Stomach smooth muscle (tissue), 2 donors: Measurements from ENCODE around the gene ELOVL5.

Source experiments
- H3K27ac ChIP-seq: one replicate; pipeline ENCODE4 v1.7.0; 2013; ENCODE audit warnings: mild to moderate bottlenecking, low read length, inconsistent platforms
- H3K27me3 ChIP-seq, 2 donors: one replicate each; pipeline ENCODE4 v1.7.0; 2013; ENCODE audit warnings: low read length in 2 of 2; ENCODE audit not compliant: insufficient read depth in 2 of 2, control insufficient read depth in 1 of 2
- H3K36me3 ChIP-seq, 2 donors: one replicate each; pipeline ENCODE4 v1.7.0; 2013; ENCODE audit warnings: low read length in 2 of 2; ENCODE audit not compliant: control insufficient read depth in 2 of 2, insufficient read depth in 2 of 2
- H3K4me1 ChIP-seq: one replicate; pipeline ENCODE4 v1.7.0; 2013; ENCODE audit warnings: low read length; ENCODE audit not compliant: control insufficient read depth, insufficient read depth
- H3K4me3 ChIP-seq, 2 donors: one replicate each; pipeline ENCODE4 v1.7.0; 2013; ENCODE audit warnings: low read length in 2 of 2
- H3K9ac ChIP-seq, 2 donors: one replicate each; pipeline ENCODE4 v1.7.0; 2013; ENCODE audit warnings: low read length in 2 of 2, mild to moderate bottlenecking in 1 of 2
- H3K9me3 ChIP-seq, 2 donors: one replicate each; pipeline ENCODE4 v1.7.0; 2013; ENCODE audit warnings: low read length in 2 of 2; ENCODE audit not compliant: control insufficient read depth in 2 of 2
- donor health status: healthy.
- donor health status: Pancreatic carcinoma.

Gene ELOVL5

DNA sequence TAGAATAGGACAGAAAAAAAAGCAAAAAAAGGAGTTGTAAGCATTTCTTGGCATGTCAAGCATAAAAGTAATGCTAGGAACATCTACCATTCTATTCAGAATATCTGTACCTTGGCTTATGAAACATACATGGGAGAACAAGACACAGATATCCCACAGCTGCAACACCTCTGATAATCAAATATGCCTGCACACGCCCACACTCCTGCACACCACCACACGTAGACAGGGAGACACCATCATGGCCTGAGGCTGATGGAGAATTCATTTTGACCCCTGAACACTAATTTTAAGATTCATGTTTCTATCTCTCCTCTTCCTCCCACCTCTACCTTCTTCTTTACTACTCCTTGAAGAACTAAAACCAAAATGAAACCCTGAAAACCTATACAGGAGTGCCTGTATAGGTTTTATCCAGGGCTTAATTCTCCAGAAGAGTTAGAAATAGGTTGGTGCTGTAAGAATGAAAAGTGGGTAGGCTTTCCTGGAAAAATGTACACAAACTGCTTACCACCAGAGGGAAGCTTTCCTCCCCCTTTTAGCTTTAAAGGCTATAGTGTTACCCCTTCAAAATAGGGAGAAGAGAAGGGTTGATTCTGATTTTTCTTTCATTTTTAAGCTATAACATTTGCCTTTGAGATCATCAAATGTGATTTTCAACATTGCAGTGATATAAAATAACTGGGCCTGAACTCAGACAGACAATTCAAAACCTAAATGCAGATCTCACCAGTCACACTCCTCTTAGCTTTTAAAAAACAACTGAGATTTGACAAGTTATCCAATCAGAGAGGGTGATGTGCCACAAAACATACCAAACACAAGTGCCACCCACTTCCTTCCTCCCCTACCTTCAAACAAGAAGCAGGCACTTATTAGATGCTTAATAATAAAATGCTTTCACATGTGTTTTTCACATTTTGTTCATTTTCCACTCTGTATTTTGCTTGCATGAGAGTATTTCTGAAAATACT, 57.9 kb downstream of the ELOVL5 start:
- no peaks in the 10 kb centered on the region for H3K27me3 ChIP-seq
- no peak overlapping the region for H3K4me3 ChIP-seq
- H3K4me1 ChIP-seq, result no peaks in the 10 kb centered on the region
- peaks cover 7 to 19% of the 10 kb centered on the region in 2 donors for H3K36me3 ChIP-seq
- no peaks in the 10 kb centered on the region for H3K9me3 ChIP-seq
- no peak overlapping the region for H3K27ac ChIP-seq
- no peak overlapping the region for H3K9ac ChIP-seq

DNA sequence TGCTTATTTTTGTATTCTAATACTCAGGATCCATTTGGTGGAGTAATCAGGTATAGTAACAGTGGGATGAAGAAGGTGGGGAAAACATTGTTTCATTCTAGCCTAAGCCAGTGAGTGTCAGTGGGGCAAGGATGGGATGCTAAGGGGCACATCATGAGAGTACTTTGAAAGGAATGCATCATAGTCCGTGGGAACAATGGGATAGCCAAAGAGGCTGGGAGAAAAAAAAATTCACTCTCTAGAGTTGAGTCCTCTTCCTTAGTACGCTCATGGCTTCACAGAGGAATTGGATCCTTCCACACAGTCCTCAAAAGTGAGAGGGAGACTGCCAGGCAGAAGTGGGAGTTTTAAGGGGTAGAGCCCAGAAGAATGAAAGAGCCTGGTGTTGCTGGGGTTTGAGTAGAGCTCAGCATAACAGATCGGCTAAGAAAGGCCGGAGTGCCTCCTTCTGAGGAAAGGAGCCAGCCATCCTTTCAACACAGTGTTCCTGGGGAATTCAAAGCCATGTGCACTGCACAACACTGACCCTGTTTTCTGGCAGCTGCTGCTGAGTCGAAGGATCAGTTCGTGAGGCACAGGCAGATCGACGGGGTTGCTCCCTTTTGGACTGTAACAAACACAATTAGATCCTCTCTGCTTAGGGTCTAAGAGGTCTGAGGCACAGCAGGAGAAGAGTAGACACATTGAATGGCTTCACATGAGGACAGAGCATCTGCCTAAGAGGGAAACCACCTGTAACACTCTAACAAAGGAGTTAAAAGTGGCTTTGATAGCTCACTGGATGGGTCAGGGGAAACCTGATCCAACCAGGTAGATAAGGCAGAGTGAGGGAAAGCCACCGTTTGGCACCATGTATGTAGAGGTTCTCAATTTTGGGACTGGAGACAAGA, 61.2 kb downstream of the ELOVL5 start:
- H3K27me3 ChIP-seq, result no peaks in the 10 kb centered on the region
- H3K9me3 ChIP-seq, result no peaks in the 10 kb centered on the region
- H3K27ac ChIP-seq, result no peak overlapping the region
- no peak overlapping the region for H3K4me3 ChIP-seq
- H3K9ac ChIP-seq, result no peak overlapping the region
- H3K36me3 ChIP-seq, result peaks cover 4 to 17% of the 10 kb centered on the region in 2 donors
- H3K4me1 ChIP-seq, result no peaks in the 10 kb centered on the region

DNA sequence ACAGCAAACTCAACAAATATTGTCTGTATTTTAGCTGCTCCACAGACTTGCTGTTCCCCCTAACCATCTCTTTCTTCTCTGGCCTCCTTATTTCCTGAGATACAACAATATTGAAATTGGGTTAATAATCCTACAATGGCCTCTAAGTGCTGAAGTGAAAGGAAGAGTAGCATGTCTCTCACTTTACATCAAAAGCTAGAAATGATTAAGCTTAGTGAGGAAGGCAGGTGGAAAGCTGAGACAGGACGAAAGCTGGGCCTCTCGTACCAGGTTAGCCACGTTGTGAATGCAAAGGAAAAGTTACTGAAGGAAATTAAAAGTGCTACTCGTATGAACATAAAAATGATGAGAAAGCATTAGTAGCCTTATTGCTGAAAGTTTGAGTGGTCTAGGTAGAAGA, 63.8 kb downstream of the ELOVL5 start:
- no peaks in the 10 kb centered on the region for H3K9me3 ChIP-seq
- no peak overlapping the region for H3K9ac ChIP-seq
- H3K36me3 ChIP-seq, result peaks cover 0 to 4% of the 10 kb centered on the region in 2 donors
- peaks cover 5% of the 10 kb centered on the region for H3K4me1 ChIP-seq
- no peaks in the 10 kb centered on the region for H3K27me3 ChIP-seq
- H3K27ac ChIP-seq, result no peak overlapping the region
- no peak overlapping the region for H3K4me3 ChIP-seq

DNA sequence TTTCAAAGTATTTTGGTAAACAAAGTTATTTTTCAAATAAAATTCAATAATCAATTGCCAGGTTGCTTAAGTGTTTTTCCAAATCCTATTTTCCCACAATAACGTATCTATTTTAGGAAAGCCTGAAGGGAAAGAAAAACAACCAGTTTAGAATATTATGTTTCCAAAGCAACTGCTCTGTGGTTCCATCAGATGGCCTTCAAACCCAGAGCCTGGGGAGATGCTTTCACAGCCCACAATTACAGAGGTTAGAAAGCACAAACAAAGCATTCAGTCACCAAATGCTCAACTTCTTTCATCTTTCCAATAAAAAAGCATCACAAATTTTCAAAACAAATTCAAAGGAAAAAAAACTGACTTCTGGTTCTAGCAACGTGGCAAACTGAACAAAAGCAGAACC, 66.0 kb downstream of the ELOVL5 start:
- Histone ChIP-seq H3K27ac (no peak overlapping the region), H3K9me3 (no peaks in the 10 kb centered on the region), H3K36me3 (peaks cover 0 to 7% of the 10 kb centered on the region in 2 donors), H3K4me3 (no peak overlapping the region), H3K27me3 (no peaks in the 10 kb centered on the region), H3K4me1 (peaks cover 5% of the 10 kb centered on the region), H3K9ac (no peak overlapping the region)

DNA sequence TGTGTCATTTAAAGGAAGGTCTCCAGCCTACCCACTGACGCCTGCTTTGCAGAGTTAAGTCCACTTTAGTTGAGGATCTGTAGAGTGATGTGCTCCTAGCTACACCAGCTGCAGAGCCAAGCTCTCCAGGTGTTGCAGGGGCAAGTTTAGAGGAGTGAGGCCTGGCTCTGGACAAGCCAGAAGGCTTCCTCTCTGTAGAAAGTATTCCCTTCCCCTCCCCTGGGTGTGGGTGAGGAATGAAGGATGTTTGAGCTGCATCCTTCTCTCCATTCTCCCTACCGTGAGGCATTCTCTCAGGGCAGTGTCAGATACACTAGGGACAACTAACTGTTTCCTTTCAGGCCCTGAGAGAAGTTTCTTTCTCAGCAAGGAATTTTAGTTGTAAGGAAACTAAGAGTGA, 66.5 kb downstream of the ELOVL5 start:
- Histone ChIP-seq H3K9me3 (no peaks in the 10 kb centered on the region), H3K9ac (no peak overlapping the region), H3K4me3 (no peak overlapping the region), H3K4me1 (peaks cover 5% of the 10 kb centered on the region), H3K27ac (no peak overlapping the region), H3K36me3 (peaks cover under 1 to 7% of the 10 kb centered on the region in 2 donors), H3K27me3 (no peaks in the 10 kb centered on the region)

DNA sequence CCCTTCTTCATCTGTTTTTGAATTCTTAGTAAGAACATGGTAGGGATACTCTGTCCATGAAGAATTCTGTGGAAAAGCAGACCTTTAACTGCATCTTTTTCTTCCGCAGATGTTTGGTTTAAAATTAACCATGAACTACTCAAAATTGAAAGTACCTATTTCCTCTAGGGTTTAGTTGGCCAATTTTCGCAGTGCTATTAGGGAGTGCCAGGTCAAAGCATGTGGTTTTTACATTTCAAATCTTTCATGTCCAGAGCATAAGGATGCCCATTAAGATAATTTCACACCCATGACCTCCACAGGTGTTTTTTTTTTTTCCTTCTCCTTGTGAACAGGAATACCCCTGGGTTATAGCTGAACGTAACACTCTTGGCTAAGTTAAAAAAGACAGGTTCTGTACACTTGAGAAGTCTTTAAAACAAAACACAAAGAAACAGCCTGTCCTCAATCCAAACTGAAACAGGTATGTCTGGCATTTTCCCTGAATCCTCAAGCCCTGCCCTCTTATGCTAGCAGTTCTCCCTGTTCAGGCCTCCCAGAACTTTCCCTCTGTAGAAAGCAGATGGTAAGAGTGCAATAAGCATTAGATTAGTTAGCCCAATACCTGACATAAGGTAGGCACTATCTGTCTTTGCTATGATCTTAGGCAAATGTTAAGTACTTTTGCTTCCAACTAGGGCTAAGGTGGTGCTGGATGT, 67.1 kb downstream of the ELOVL5 start:
- peaks cover 5% of the 10 kb centered on the region for H3K4me1 ChIP-seq
- H3K4me3 ChIP-seq, result no peak overlapping the region
- no peak overlapping the region for H3K9ac ChIP-seq
- H3K9me3 ChIP-seq, result no peaks in the 10 kb centered on the region
- peaks cover 2 to 7% of the 10 kb centered on the region in 2 donors for H3K36me3 ChIP-seq
- H3K27ac ChIP-seq, result no peak overlapping the region
- no peaks in the 10 kb centered on the region for H3K27me3 ChIP-seq

DNA sequence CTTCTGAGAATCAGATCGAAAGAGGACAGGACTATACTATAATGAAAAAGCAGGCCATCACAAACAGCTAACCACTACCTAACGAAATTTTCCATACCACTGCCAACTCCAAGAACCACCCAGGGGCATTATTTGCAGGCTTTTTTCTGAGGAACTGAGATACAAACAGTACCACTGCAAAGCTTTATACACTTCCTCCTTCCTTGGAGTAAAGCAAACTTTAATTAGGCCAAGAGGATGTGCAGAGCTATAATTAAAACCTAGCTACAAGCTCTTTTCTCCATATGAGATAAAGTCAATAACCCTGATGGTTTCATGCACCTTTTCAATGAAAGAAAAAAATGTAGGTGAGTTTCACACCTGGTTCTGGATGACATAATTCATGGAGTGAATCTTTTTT, 68.5 kb downstream of the ELOVL5 start:
- Histone ChIP-seq H3K9ac (no peak overlapping the region), H3K9me3 (no peaks in the 10 kb centered on the region), H3K27ac (no peak overlapping the region), H3K36me3 (peaks cover 2 to 10% of the 10 kb centered on the region in 2 donors), H3K4me1 (peaks cover 5% of the 10 kb centered on the region), H3K4me3 (no peak overlapping the region), H3K27me3 (no peaks in the 10 kb centered on the region)

DNA sequence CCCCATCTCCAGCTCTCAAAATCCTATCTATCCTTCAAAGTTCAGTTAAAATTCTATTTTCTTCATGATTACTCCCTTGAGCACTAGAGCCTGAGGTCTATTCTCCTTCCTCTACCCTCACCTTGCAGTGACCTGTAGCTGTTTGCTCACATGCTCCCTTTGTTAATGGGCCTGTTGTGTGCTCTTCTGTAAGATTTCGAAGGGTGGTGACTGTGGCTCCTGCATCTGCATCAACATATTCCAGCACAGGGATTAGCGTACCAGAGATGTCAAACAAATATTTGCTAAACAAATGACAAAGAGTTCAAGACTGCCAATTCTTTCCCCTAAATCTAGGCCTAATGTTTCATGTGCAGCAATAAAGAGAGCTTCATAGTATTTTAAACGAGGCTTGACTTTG, 69.5 kb downstream of the ELOVL5 start:
- H3K27me3 ChIP-seq, result no peaks in the 10 kb centered on the region
- no peaks in the 10 kb centered on the region for H3K9me3 ChIP-seq
- peaks cover 5% of the 10 kb centered on the region for H3K4me1 ChIP-seq
- peaks cover 4 to 12% of the 10 kb centered on the region in 2 donors for H3K36me3 ChIP-seq
- H3K9ac ChIP-seq, result no peak overlapping the region
- H3K27ac ChIP-seq, result no peak overlapping the region
- no peak overlapping the region for H3K4me3 ChIP-seq

DNA sequence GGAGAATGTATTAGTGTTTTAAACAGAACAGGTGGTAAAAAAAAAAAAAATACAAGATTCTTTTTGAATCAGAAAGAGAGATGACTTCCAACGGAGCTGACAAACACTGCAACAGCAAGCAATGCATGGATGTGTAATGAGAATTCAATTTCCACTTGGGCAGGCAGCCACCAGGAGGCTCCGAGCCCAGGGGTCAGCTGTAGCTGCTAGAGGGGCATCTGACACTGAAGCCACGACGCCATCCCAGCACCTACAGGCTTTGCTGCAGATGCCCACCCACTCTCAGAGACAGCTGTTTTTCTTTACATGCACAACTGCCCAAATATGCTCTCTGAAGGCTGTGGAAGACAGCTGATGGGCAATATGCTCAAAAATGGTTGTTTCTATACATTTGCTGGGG, 75.4 kb downstream of the ELOVL5 start:
- H3K9me3 ChIP-seq, result no peaks in the 10 kb centered on the region
- no peak overlapping the region for H3K9ac ChIP-seq
- H3K4me1 ChIP-seq, result no peaks in the 10 kb centered on the region
- no peak overlapping the region for H3K4me3 ChIP-seq
- no peaks in the 10 kb centered on the region for H3K27me3 ChIP-seq
- H3K36me3 ChIP-seq, result peaks cover 47% of the 10 kb centered on the region in 2 donors
- no peak overlapping the region for H3K27ac ChIP-seq

DNA sequence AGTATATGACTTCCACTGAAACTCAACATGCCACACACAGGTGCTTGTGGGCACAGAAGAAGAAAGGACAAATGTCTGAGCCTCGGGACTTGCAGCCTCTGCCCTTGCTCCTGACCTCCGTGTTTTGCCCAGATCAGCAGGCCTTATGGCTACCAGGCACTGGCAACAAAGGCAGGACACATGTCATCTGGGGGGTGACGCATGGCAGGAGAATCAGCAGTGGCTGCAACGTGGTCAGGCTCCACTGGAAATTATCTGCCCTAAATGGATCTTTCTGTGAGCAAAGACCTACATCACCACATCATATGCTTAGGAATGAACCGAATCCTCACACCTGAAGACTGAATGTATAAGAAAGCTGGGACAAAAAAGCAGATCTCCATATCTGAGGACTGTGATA, 78.9 kb downstream of the ELOVL5 start:
- peaks cover 44 to 53% of the 10 kb centered on the region in 2 donors for H3K36me3 ChIP-seq
- H3K4me1 ChIP-seq, result no peaks in the 10 kb centered on the region
- H3K9ac ChIP-seq, result no peak overlapping the region
- no peak overlapping the region for H3K27ac ChIP-seq
- H3K4me3 ChIP-seq, result no peak overlapping the region
- H3K9me3 ChIP-seq, result no peaks in the 10 kb centered on the region
- no peaks in the 10 kb centered on the region for H3K27me3 ChIP-seq
